Neural progenitor cell (in vitro differentiated cells): ENCODE results near the gene MID1.

Source experiments
- EZH2 ChIP-seq: fragments of 200-600 bp; sonication (generic); IDR thresholded peaks from 2 replicates; pipeline ENCODE4 v1.6.1; 2017; ENCODE audit warnings: antibody characterized with exemption, mild to moderate bottlenecking, moderate library complexity
- TF ChIP-seq, protein P1 (sequence below): fragments of 200-600 bp; sonication (generic); IDR thresholded peaks from 2 replicates; pipeline ENCODE4 v1.5.1; 2017; ENCODE audit warnings: antibody characterized with exemption, mild to moderate bottlenecking

GRCh38 chrX:10597871-10598270 lies 22.5 kb downstream of the MID1 start:
- TF ChIP-seq, protein P1, sequence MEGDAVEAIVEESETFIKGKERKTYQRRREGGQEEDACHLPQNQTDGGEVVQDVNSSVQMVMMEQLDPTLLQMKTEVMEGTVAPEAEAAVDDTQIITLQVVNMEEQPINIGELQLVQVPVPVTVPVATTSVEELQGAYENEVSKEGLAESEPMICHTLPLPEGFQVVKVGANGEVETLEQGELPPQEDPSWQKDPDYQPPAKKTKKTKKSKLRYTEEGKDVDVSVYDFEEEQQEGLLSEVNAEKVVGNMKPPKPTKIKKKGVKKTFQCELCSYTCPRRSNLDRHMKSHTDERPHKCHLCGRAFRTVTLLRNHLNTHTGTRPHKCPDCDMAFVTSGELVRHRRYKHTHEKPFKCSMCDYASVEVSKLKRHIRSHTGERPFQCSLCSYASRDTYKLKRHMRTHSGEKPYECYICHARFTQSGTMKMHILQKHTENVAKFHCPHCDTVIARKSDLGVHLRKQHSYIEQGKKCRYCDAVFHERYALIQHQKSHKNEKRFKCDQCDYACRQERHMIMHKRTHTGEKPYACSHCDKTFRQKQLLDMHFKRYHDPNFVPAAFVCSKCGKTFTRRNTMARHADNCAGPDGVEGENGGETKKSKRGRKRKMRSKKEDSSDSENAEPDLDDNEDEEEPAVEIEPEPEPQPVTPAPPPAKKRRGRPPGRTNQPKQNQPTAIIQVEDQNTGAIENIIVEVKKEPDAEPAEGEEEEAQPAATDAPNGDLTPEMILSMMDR, result peak; percentile 49
- no peak for TF ChIP-seq EZH2
